Measurements from ENCODE around the gene WNT7B. TPM values are rescaled to one million over a fixed set of nuclear protein-coding genes. Genes with fewer than 3 reads are reported as not detected.

Gene WNT7B
- total and polyA plus RNA-seq, 8 donors: 0.16 to 1.3 (median 0.71) TPM

DNA sequence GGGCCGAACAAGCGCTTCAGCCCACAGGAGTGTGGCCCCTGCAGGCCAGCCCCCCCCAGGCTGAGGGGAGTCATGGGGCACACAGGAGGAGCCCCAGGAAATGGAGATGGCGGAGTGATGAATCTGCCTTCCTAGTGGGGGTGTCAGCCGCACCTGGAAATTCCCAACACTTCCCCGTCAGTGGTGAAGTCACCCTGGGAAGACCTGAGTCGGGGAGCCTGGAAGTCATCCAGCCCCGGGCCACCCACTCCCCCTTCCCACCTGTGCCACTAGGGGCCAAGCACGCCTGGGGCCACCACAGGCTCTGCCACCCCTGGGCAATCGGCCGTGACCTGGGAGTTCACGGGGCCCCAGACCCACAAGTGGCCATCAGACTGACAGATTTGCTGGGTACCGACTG is 12.6 kb downstream of the WNT7B start:
- Histone ChIP-seq H3K27me3 (no peaks in the 10 kb centered on the region), H3K9me3 (no peaks in the 10 kb centered on the region), H3K4me3 (no peak overlapping the region), H3K36me3 (no peaks in the 10 kb centered on the region), H3K27ac (no peak overlapping the region), H3K4me1 (no peaks in the 10 kb centered on the region)
- intact Hi-C loops (cut with DNase I): no loop called here
- FAIRE-seq: no peak
- 65 to 80% methylated on average over 12 of the region's 12 CpGs for WGBS, 2 donors
- DNase-seq: no peak
- ATAC-seq: peak in 1 of 4 donors; percentile 16
- TF ChIP-seq, protein P1, sequence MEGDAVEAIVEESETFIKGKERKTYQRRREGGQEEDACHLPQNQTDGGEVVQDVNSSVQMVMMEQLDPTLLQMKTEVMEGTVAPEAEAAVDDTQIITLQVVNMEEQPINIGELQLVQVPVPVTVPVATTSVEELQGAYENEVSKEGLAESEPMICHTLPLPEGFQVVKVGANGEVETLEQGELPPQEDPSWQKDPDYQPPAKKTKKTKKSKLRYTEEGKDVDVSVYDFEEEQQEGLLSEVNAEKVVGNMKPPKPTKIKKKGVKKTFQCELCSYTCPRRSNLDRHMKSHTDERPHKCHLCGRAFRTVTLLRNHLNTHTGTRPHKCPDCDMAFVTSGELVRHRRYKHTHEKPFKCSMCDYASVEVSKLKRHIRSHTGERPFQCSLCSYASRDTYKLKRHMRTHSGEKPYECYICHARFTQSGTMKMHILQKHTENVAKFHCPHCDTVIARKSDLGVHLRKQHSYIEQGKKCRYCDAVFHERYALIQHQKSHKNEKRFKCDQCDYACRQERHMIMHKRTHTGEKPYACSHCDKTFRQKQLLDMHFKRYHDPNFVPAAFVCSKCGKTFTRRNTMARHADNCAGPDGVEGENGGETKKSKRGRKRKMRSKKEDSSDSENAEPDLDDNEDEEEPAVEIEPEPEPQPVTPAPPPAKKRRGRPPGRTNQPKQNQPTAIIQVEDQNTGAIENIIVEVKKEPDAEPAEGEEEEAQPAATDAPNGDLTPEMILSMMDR (IDR thresholded peaks at IDR 0.05): no peak

- WGBS, 2 donors: 70 to 90% methylated on average over 7 of the region's 7 CpGs
- Histone ChIP-seq H3K27ac (no peak overlapping the region), H3K9me3 (no peaks in the 10 kb centered on the region), H3K4me3 (no peak overlapping the region), H3K27me3 (no peaks in the 10 kb centered on the region), H3K4me1 (no peaks in the 10 kb centered on the region), H3K36me3 (no peaks in the 10 kb centered on the region)
- intact Hi-C loops (cut with DNase I): no loop called here
- DNase-seq (peak in 1 of 6 donors; percentile 56), ATAC-seq (no peak), FAIRE-seq (no peak)
- TF ChIP-seq, protein P1 (IDR thresholded peaks at IDR 0.05): no peak
Observed at GRCh38 chr22:45963821-45964220, 13.1 kb downstream of the WNT7B start.

DNA sequence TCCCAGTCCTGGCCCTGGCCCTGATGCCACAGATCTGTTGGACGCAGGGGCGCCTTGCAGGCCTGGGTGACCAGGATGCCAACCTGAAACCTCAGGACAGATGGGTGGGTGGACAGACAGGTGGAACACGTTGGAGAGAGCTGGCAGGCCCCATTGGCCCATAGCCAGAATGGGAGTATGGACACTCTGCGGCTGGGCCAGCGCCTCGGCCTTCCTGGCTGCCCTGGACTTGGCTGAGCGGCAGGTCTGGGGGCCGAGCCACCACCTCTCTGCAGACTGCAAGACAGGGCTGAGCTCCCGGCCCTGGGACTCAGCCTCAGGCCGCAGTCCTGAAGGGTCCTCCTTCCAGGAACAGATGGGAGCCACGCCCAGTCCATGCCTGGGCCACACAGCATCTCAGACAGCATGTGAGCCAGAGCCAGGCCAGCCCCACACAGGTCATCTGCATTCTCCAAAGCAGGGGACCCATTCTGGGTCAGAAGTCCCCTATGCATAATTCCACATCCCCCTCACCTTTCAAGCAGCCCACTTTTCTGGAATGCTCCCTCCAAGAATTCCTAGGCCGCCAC is 14.1 kb downstream of the WNT7B start:
- no peaks in the 10 kb centered on the region for H3K36me3 ChIP-seq

DNA sequence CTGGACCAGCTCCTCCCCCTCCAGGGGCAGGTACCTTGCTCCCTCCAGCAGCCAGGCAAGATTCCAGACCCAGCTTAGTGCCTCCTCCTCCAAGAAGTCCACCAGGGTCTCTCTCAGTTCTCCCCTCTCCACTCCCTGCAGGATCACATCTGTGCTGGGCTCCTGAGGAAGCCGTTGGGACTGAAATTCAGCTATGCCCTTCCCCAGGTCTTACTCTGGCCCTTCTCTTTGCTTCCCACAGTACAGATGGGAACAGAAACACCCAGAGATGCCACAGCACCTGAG is 14.6 kb downstream of the WNT7B start:
- no peak for FAIRE-seq
- no peak overlapping the region for H3K27ac ChIP-seq
- H3K36me3 ChIP-seq: no peaks in the 10 kb centered on the region
- 68 to 80% methylated on average over 1 of the region's 1 CpG for WGBS, 2 donors
- H3K4me3 ChIP-seq: no peak overlapping the region
- H3K27me3 ChIP-seq: no peaks in the 10 kb centered on the region
- peak in 1 of 6 donors; percentile 20 for DNase-seq
- no peaks in the 10 kb centered on the region for H3K9me3 ChIP-seq
- TF ChIP-seq, protein P1 (IDR thresholded peaks at IDR 0.05): no peak
- intact Hi-C loops (cut with DNase I): no loop called here
- no peaks in the 10 kb centered on the region for H3K4me1 ChIP-seq
- ATAC-seq: no peak

More for the DNA sequence above, 14.1 kb downstream of the WNT7B start:
- peak in 1 of 6 donors; percentile 59 for DNase-seq
- TF ChIP-seq, protein P1 (IDR thresholded peaks at IDR 0.05): no peak
- FAIRE-seq: no peak
- no peak for ATAC-seq
- H3K9me3 ChIP-seq: no peaks in the 10 kb centered on the region
- H3K4me3 ChIP-seq: no peak overlapping the region
- no peaks in the 10 kb centered on the region for H3K4me1 ChIP-seq
- no peaks in the 10 kb centered on the region for H3K27me3 ChIP-seq
- WGBS, 2 donors: 70 to 75% methylated on average over 10 to 12 of the region's 12 CpGs
- no peak overlapping the region for H3K27ac ChIP-seq
- intact Hi-C loops (cut with DNase I): no loop called here

DNA sequence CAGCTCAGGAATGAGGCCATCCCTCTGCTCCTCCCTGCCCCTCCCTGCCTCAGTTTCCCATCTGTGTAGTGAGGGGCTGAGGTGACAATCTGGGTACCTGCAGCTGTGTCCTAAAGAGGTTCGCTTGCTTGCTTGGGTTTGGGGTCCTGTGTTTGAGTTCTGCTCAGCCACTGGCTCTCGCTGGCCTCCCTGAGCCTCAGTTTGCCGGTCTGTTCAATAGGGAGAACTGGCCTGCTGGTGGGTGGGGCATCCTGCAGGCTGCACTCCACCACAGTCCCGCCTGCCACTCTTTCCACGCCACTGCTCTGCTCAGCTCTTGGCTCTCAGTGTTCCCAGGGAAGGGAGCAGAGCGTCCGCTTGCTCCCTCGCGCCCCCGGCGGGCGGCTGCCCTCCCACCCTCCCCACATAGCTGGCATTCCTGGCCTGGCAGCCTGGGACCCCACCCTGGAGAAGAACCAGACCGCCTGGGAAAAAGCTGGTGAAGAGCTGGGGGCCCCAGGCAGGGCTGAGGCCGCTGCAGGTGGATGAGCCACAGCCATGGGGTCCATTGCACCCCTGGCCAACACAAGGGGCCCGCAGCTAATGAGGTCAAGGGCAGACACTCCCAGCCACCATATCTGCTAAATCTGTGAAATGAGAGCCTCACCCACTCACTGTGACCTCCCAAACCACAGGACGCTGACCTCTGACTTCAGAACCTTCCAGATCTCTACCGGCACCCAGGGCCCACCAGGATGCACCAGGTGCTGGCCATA is 15.1 kb downstream of the WNT7B start:
- no peak for ATAC-seq
- no peaks in the 10 kb centered on the region for H3K36me3 ChIP-seq
- H3K4me1 ChIP-seq: no peaks in the 10 kb centered on the region
- FAIRE-seq: no peak
- H3K27me3 ChIP-seq: no peaks in the 10 kb centered on the region
- no peaks in the 10 kb centered on the region for H3K9me3 ChIP-seq
- 77 to 80% methylated on average over 17 of the region's 17 CpGs for WGBS, 2 donors
- H3K27ac ChIP-seq: no peak overlapping the region
- intact Hi-C loops (cut with DNase I): no loop called here
- DNase-seq: peak in 1 of 6 donors; percentile 34
- TF ChIP-seq, protein P1 (IDR thresholded peaks at IDR 0.05): no peak
- no peak overlapping the region for H3K4me3 ChIP-seq

All from pancreas (tissue), 10 donors.